HepG2 (cell line): ENCODE measurements around the gene SEMA6B. TPM values are rescaled to one million over a fixed set of nuclear protein-coding genes. Genes with fewer than 3 reads are reported as not detected.

Source experiments
- AHR ChIP-seq: IDR thresholded peaks from 2 replicates; pipeline ENCODE4 v1.6.1; 2018; ENCODE audit warnings: missing genetic modification reagents, missing compliant biosample characterization
- BORCS8-MEF2B ChIP-seq: sonication (generic); formaldehyde crosslinking; IDR thresholded peaks from 2 replicates; pipeline ENCODE4 v1.8.0; 2022; ENCODE audit warnings: mild to moderate bottlenecking, missing genetic modification reagents
- IRF2 ChIP-seq: IDR thresholded peaks from 2 replicates; pipeline ENCODE4 v1.6.1; 2018; ENCODE audit warnings: missing genetic modification reagents, missing compliant biosample characterization
- KAT7 ChIP-seq: IDR thresholded peaks from 2 replicates; pipeline ENCODE4 v1.6.1; 2018; ENCODE audit warnings: borderline replicate concordance, missing compliant biosample characterization
- KMT2A ChIP-seq: sonication (generic); formaldehyde crosslinking; IDR thresholded peaks from 2 replicates; pipeline ENCODE4 v1.4.0; 2020; ENCODE audit warnings: missing genetic modification reagents
- LCORL ChIP-seq, 2 experiments: fragments of 450-650 bp in 1 of 2; sonication (generic) in 1 of 2; formaldehyde crosslinking in 1 of 2; IDR thresholded peaks; 2 replicates each; pipeline versions ENCODE4 v1.5.0 to v1.6.1; 2017 to 2020; ENCODE audit warnings: antibody characterized with exemption in 1 of 2, missing genetic modification reagents in 1 of 2
- MAZ ChIP-seq, 2 experiments: sonication (generic) in 1 of 2; formaldehyde crosslinking in 1 of 2; IDR thresholded peaks; 2 replicates each; pipeline versions ENCODE4 v1.5.0 to v1.6.1; 2012 to 2020; ENCODE audit warnings: low read depth in 2 of 2, mild to moderate bottlenecking in 2 of 2, borderline replicate concordance in 1 of 2, improper control_type of control experiment in 1 of 2, low read length in 1 of 2, missing genetic modification reagents in 1 of 2, moderate library complexity in 1 of 2
- NONO ChIP-seq, 2 experiments: fragments of 450-650 bp in 1 of 2; sonication (generic) in 1 of 2; formaldehyde crosslinking in 1 of 2; IDR thresholded peaks in 1 of 2; conservative IDR thresholded peaks in 1 of 2; 2 replicates each; pipeline versions ENCODE4 v1.6.1 to v1.8.0; 2017 to 2022; ENCODE audit warnings: mild to moderate bottlenecking in 1 of 2, missing genetic modification reagents in 1 of 2, moderate library complexity in 1 of 2
- SALL1 ChIP-seq: sonication (generic); formaldehyde crosslinking; IDR thresholded peaks from 2 replicates; pipeline ENCODE4 v1.8.0; 2022; ENCODE audit warnings: mild to moderate bottlenecking, missing genetic modification reagents
- ZNF605 ChIP-seq: sonication (generic); formaldehyde crosslinking; IDR thresholded peaks from 2 replicates; pipeline ENCODE4 v1.8.0; 2022; ENCODE audit warnings: mild to moderate bottlenecking, missing genetic modification reagents
- ZNF607 ChIP-seq: sonication (generic); formaldehyde crosslinking; IDR thresholded peaks from 2 replicates; pipeline ENCODE4 v1.5.1; 2020; ENCODE audit warnings: missing genetic modification reagents, mild to moderate bottlenecking, borderline replicate concordance
- ZNF816 ChIP-seq: sonication (generic); formaldehyde crosslinking; IDR thresholded peaks from 2 replicates; pipeline ENCODE4 v1.8.0; 2022; ENCODE audit warnings: missing genetic modification reagents, mild to moderate bottlenecking, borderline replicate concordance
- polyA plus RNA-seq, 8 experiments: library from polyadenylated mRNA; depleted of rRNA in 3 of 8; stranded (reverse) in 7 of 8; unstranded in 1 of 8; fragments of >200 nt; fragmentation: Illumina TruSeq in 4 of 8; extraction: Trizol in 4 of 8; gene quantifications; 2 replicates each; pipeline versions ENCODE4 v1.2.1 to v1.2.3, GENCODE V29; 2011 to 2016; ENCODE audit warnings: low read depth in 4 of 8, missing spikeins in 1 of 8, mixed read lengths in 1 of 8; ENCODE audit not compliant: insufficient read depth in 1 of 8
- total RNA-seq, 5 experiments: library from RNA; depleted of rRNA; stranded (reverse); fragments of >200 nt; fragmentation: Illumina TruSeq; extraction: Trizol; gene quantifications; 2 replicates each; pipeline ENCODE4 v1.2.3, GENCODE V29; 2016; ENCODE audit warnings: low read depth in 1 of 5
- TF ChIP-seq, protein P1 (sequence below): sonication (generic); formaldehyde crosslinking; IDR thresholded peaks from 2 replicates; pipeline ENCODE4 v1.4.0; 2020; ENCODE audit warnings: mild to moderate bottlenecking, missing genetic modification reagents
- TF ChIP-seq, protein P2 (sequence below): sonication (generic); formaldehyde crosslinking; IDR thresholded peaks from 2 replicates; pipeline ENCODE4 v1.5.0; 2020; ENCODE audit warnings: missing genetic modification reagents
- TF ChIP-seq, protein P3 (sequence below): IDR thresholded peaks from 2 replicates; pipeline ENCODE4 v1.6.1; 2016; ENCODE audit warnings: mild to moderate bottlenecking

Gene SEMA6B
- total and polyA plus RNA-seq, 2 of the 13 experiments (the other 11 are each of a cell fraction or from before 2014, with no cell fraction given): 45.5 to 67.1 TPM

DNA sequence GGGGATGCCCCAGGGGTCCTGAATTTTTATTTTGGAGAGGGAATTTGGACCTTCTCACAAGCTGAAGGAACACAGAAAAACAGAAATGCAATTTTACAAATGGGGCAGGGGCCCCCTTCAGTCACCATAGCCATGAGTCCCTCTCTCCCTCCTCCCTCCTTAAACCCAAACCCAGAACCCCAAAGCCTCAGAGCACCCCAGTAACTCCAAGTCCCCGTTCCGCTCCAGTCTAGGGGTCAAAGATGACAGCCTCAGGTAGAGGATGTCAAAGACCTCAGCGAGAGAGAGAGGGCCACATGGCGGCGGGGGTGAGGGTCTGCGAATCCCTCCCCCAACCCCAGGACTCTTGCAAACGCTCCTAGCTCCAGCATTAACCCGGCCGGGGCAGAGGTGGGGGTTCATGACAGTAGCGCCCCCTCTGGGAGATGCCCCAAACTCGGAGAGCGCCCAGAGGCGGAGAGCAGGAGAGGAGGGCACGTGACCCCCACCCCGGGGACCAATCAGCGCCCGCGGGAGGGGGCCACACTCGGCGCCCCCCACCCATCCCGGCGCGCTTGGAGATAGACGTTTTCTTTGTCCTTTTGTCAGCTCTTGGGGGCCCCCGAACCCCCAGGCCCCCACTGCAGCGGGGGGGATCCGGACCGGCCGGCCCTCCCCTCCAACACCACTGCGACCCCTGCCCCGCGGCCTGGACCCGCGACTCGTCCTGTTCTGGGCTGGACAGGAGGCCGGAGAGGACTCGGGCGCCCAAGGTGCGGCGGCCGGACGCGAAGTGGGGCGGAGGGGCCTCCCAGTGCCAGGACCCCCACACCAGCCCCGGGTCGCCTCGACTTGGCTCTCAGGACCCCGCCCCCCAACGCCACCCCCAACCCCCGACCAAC, 20.8 kb upstream of the SEMA6B start (continued):
- TF ChIP-seq ZNF607: 0 out of 2 replicates have a peak, but pooled peaks have one; percentile 24
- 0 out of 2 replicates have a peak, but pooled peaks have one; percentile 14 for TF ChIP-seq IRF2 (CRISPR knock-in tag)
- TF ChIP-seq ZNF605: peak; percentile 33; the same call in 1 of the 2 replicates
- TF ChIP-seq BORCS8-MEF2B: 0 out of 2 replicates have a peak, but pooled peaks have one; percentile 32
- no peak for TF ChIP-seq LCORL (IDR thresholded peaks at IDR 0.05)
- peak; percentile 65; the same call in 1 of the 2 replicates for TF ChIP-seq LCORL (CRISPR knock-in tag; IDR thresholded peaks at IDR 0.05)
- TF ChIP-seq AHR: 0 out of 2 replicates have a peak, but pooled peaks have one; percentile 43
- TF ChIP-seq NONO (IDR thresholded peaks at IDR 0.05): no peak
- peak; percentile 52; the same call in 1 of the 2 replicates for TF ChIP-seq NONO (CRISPR knock-in tag; conservative IDR thresholded peaks at IDR 0.05)
- TF ChIP-seq MAZ (IDR thresholded peaks at IDR 0.05; ENCODE audit: borderline replicate concordance, low read depth, low read length): peak; percentile 48; the same call in 1 of the 2 replicates
- TF ChIP-seq MAZ (CRISPR knock-in tag; IDR thresholded peaks at IDR 0.05; ENCODE audit: low read depth): no peak; the same call in 1 of the 2 replicates
- TF ChIP-seq, protein P1, sequence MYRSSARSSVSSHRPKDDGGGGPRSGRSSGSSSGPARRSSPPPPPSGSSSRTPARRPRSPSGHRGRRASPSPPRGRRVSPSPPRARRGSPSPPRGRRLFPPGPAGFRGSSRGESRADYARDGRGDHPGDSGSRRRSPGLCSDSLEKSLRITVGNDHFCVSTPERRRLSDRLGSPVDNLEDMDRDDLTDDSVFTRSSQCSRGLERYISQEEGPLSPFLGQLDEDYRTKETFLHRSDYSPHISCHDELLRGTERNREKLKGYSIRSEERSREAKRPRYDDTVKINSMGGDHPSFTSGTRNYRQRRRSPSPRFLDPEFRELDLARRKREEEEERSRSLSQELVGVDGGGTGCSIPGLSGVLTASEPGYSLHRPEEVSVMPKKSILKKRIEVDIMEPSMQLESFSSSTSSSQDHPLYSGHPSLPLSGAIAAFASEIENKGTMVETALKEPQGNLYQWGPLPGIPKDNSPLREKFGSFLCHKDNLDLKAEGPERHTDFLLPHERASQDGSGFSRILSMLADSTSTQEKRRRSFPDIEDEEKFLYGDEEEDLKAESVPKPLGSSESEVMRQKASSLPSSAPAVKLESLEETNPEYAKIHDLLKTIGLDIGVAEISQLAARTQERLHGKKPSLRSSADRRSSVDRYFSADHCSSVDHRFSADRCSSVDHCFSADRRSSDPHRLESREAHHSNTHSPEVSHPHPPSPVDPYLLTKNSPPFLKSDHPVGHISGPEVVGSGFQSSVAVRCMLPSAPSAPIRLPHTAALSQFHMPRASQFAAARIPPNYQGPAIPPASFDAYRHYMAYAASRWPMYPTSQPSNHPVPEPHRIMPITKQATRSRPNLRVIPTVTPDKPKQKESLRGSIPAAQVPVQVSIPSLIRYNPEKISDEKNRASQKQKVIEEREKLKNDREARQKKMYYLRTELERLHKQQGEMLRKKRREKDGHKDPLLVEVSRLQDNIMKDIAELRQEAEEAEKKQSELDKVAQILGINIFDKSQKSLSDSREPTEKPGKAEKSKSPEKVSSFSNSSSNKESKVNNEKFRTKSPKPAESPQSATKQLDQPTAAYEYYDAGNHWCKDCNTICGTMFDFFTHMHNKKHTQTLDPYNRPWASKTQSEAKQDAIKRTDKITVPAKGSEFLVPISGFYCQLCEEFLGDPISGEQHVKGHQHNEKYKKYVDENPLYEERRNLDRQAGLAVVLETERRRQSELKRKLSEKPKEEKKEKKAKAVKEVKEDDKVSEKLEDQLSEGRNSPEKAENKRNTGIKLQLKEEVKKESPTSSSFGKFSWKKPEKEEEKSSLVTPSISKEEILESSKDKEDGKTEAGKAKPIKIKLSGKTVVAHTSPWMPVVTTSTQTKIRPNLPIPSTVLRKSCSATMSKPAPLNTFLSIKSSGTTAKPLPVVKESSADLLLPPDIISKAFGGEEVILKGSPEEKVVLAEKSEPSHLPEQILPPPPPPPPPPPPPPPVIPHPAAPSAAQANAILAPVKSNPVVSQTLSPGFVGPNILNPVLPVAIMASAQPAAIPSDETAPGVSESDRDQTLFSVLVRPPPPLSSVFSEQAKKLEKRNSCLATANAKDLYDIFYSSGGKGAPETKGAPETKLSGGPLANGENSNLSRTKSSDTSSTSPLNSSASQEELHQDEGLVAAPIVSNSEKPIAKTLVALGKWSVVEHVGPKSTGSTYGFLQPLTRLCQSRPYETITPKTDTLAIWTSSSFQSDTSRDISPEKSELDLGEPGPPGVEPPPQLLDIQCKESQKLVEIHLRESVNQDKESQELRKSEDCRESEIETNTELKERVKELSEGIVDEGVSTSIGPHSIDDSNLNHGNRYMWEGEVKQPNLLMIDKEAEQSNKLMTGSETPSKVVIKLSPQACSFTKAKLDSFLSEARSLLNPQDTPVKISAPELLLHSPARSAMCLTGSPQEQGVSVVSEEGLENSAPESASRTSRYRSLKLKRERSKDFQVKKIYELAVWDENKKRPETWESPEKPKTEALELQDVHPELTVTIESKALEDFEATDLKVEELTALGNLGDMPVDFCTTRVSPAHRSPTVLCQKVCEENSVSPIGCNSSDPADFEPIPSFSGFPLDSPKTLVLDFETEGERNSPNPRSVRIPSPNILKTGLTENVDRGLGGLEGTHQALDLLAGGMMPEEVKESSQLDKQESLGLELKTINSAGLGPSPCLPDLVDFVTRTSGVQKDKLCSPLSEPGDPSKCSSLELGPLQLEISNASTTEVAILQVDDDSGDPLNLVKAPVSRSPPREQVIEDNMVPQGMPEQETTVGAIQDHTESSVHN (CRISPR knock-in tag): no peak
- 0 out of 2 replicates have a peak, but pooled peaks have one; percentile 55 for TF ChIP-seq KAT7 (CRISPR knock-in tag)
- TF ChIP-seq, protein P2, sequence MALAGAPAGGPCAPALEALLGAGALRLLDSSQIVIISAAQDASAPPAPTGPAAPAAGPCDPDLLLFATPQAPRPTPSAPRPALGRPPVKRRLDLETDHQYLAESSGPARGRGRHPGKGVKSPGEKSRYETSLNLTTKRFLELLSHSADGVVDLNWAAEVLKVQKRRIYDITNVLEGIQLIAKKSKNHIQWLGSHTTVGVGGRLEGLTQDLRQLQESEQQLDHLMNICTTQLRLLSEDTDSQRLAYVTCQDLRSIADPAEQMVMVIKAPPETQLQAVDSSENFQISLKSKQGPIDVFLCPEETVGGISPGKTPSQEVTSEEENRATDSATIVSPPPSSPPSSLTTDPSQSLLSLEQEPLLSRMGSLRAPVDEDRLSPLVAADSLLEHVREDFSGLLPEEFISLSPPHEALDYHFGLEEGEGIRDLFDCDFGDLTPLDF (CRISPR knock-in tag): no peak
- TF ChIP-seq KMT2A (CRISPR knock-in tag): peak; percentile 51; the same call in 1 of the 2 replicates
- no peak for TF ChIP-seq ZNF816 (CRISPR knock-in tag)
- TF ChIP-seq SALL1 (CRISPR knock-in tag): peak; percentile 46
- TF ChIP-seq, protein P3, sequence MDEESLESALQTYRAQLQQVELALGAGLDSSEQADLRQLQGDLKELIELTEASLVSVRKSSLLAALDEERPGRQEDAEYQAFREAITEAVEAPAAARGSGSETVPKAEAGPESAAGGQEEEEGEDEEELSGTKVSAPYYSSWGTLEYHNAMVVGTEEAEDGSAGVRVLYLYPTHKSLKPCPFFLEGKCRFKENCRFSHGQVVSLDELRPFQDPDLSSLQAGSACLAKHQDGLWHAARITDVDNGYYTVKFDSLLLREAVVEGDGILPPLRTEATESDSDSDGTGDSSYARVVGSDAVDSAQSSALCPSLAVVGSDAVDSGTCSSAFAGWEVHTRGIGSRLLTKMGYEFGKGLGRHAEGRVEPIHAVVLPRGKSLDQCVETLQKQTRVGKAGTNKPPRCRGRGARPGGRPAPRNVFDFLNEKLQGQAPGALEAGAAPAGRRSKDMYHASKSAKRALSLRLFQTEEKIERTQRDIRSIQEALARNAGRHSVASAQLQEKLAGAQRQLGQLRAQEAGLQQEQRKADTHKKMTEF (CRISPR knock-in tag): peak; percentile 44; the same call in 1 of the 2 replicates
